Chondrocyte (in vitro differentiated cells): ENCODE results near the gene SEPTIN12. TPM values are rescaled to one million over a fixed set of nuclear protein-coding genes. Genes with fewer than 3 reads are reported as not detected.
"Not testable (repeated sequence)": the region's sequence is repeated elsewhere in the genome, so short reads cannot be mapped to it uniquely, and the experiment has no call there.

Experiments
- DNase-seq: peaks from one replicate; pipeline ENCODE4 v3.0.0; 2021; ENCODE audit warnings: mixed read lengths, low spot score
- H3K27ac Mint-ChIP-seq: one replicate; pipeline ENCODE4 v1.8.0; 2021; ENCODE audit warnings: mild to moderate bottlenecking, moderate library complexity, mixed read lengths; ENCODE audit not compliant: unreplicated experiment
- H3K27me3 Mint-ChIP-seq: 2 replicates; pipeline ENCODE4 v1.8.0; 2021; ENCODE audit warnings: low read depth, mixed read lengths
- H3K36me3 Mint-ChIP-seq: 2 replicates; pipeline ENCODE4 v1.8.0; 2021; ENCODE audit warnings: low read depth, mixed read lengths
- H3K4me1 Mint-ChIP-seq: 2 replicates; pipeline ENCODE4 v1.8.0; 2021; ENCODE audit warnings: low read depth, mild to moderate bottlenecking, mixed read lengths
- H3K4me3 Mint-ChIP-seq: one replicate; pipeline ENCODE4 v1.8.0; 2021; ENCODE audit warnings: mild to moderate bottlenecking, moderate library complexity, mixed read lengths; ENCODE audit not compliant: unreplicated experiment
- H3K9me3 Mint-ChIP-seq: 2 replicates; pipeline ENCODE4 v1.8.0; 2021; ENCODE audit warnings: low read depth, mixed read lengths
- CTCF ChIP-seq: fragments of 200-600 bp; sonication (generic); IDR thresholded peaks from 2 replicates; pipeline ENCODE4 v1.5.0; 2021; ENCODE audit warnings: antibody characterized with exemption, mild to moderate bottlenecking, moderate library complexity
- total RNA-seq: library from RNA; stranded (reverse); gene quantifications from 3 replicates; pipeline ENCODE4 v1.2.1, GENCODE V29; 2021

Gene SEPTIN12
- total RNA-seq, 1 donor from 2014 or later: not detected

GRCh38 chr16:4788489-4788889 lies 344 bp upstream of the SEPTIN12 start:
- H3K4me3 Mint-ChIP-seq: no peak overlapping the region

GRCh38 chr16:4787068-4787467 lies 1.1 kb downstream of the SEPTIN12 start:
- Mint-ChIP-seq H3K4me1 (no peaks in the 10 kb centered on the region), H3K4me3 (no peak overlapping the region), H3K36me3 (no peaks in the 10 kb centered on the region), H3K27me3 (no peaks in the 10 kb centered on the region), H3K9me3 (no peaks in the 10 kb centered on the region), H3K27ac (no peak overlapping the region)
- no peak for TF ChIP-seq CTCF
- DNase-seq: no peak

More at GRCh38 chr16:4788489-4788889, 344 bp upstream of the SEPTIN12 start:
- Mint-ChIP-seq H3K9me3 (no peaks in the 10 kb centered on the region), H3K36me3 (no peaks in the 10 kb centered on the region), H3K4me1 (no peaks in the 10 kb centered on the region), H3K27ac (no peak overlapping the region), H3K27me3 (no peaks in the 10 kb centered on the region)
- TF ChIP-seq CTCF: no peak
- DNase-seq: no peak

- no peak overlapping the region for H3K4me3 Mint-ChIP-seq
- no peak for TF ChIP-seq CTCF
- no peaks in the 10 kb centered on the region for H3K4me1 Mint-ChIP-seq
- no peak for DNase-seq
- H3K9me3 Mint-ChIP-seq: no peaks in the 10 kb centered on the region
- H3K36me3 Mint-ChIP-seq: no peaks in the 10 kb centered on the region
- H3K27me3 Mint-ChIP-seq: no peaks in the 10 kb centered on the region
- no peak overlapping the region for H3K27ac Mint-ChIP-seq
Observed at GRCh38 chr16:4785758-4786433, 2.2 kb downstream of the SEPTIN12 start.

- H3K9me3 Mint-ChIP-seq, H3K4me3 Mint-ChIP-seq, H3K27ac Mint-ChIP-seq, DNase-seq, H3K27me3 Mint-ChIP-seq, H3K36me3 Mint-ChIP-seq, H3K4me1 Mint-ChIP-seq: not testable (repeated sequence)
Observed at GRCh38 chr16:4784444-4784987, 3.6 kb downstream of the SEPTIN12 start.

GRCh38 chr16:4783951-4784336 lies 4.2 kb downstream of the SEPTIN12 start:
- Mint-ChIP-seq H3K9me3 (no peaks in the 10 kb centered on the region), H3K27me3 (no peaks in the 10 kb centered on the region)
- DNase-seq: no peak

More at GRCh38 chr16:4783951-4784336, 4.2 kb downstream of the SEPTIN12 start:
- H3K4me3 Mint-ChIP-seq: no peak overlapping the region
- TF ChIP-seq CTCF: no peak
- H3K36me3 Mint-ChIP-seq: no peaks in the 10 kb centered on the region
- no peaks in the 10 kb centered on the region for H3K4me1 Mint-ChIP-seq
- H3K27ac Mint-ChIP-seq: no peak overlapping the region
